RWPE1 (cell line): ENCODE data around the gene IFITM10.
"Not testable (repeated sequence)": the region's sequence is repeated elsewhere in the genome, so short reads cannot be mapped to it uniquely, and the experiment has no call there.

Experiments
- CTCF ChIA-PET: fragments of 350-600 bp; sonication (Branson Sonifier 250); formaldehyde crosslinking; extraction: SDS; loops from one replicate; lab custom pipeline; 2021; lab: Yijun Ruan, JAX
- POLR2A ChIA-PET: fragments of 400-600 bp; formaldehyde crosslinking; extraction: SDS; loops from one replicate; lab custom pipeline; 2020; ENCODE audit warnings: antibody characterized with exemption; ENCODE audit not compliant: low non-redundant PET; lab: Yijun Ruan, JAX
- DNase-seq: peaks from one replicate; pipeline ENCODE4 v3.0.0; 2012; ENCODE audit warnings: low spot score
- H3K27ac ChIP-seq: fragments of 450-650 bp; 2 replicates; pipeline ENCODE4 v1.5.1; 2017
- CTCF ChIP-seq: fragments of 450-650 bp; conservative IDR thresholded peaks from 2 replicates; pipeline ENCODE4 v1.5.1; 2017; ENCODE audit warnings: low read depth, mild to moderate bottlenecking

IFITM10 gene

DNA sequence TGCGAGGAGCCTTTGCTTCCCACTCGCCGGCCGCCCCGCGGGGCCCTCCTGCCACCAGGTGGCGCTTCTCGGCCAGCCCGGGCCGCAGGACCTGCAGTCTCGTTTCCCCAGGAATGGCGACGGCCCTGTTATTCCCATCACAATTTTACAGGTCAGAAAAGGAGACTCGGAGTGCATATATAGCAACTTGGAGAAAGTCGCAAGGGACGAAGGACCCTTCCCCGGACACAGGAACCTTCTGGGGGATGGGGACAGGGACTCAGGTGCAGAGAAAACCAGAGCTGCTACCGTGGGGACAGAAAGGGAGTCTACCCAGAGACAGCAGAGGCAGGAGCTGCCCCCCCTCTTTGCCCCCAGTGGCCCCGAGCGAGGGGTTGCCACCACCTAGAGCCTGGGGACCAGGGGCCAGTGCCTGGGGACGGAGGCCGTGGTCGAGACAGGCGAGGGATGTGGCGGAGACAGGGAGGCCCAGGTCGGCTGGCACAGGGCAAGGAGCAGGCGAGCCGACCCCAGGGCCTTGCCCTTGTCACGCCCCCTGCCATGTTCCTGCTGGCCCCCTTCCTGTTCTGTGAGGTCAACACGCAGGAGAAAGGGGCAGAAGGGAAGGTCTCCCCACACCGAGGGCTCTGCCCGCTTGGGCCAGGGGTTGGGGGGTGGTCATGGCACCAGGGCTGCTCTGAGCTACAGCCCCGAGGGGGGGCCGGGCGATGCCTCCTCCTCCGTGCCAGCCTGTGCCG is 56.9 kb downstream of the IFITM10 start:
- TF ChIP-seq CTCF: peak; percentile 91
- peak; percentile 79 for DNase-seq
- POLR2A ChIA-PET: interaction anchor here (0.6 kb wide), 1 partner anchor 17 kb away, joined by 3 read pairs; no protein-coding TSS in a partner anchor
- H3K27ac ChIP-seq: peak overlapping the region; percentile 76
- CTCF ChIA-PET: interaction anchor here (0.5 to 5.4 kb wide), 60 partner anchors 11 to 1480 kb away, joined by 3 to 85 read pairs (median 4); partner anchors contain the start of genes IFITM10, SYT8 and TNNT3

DNA sequence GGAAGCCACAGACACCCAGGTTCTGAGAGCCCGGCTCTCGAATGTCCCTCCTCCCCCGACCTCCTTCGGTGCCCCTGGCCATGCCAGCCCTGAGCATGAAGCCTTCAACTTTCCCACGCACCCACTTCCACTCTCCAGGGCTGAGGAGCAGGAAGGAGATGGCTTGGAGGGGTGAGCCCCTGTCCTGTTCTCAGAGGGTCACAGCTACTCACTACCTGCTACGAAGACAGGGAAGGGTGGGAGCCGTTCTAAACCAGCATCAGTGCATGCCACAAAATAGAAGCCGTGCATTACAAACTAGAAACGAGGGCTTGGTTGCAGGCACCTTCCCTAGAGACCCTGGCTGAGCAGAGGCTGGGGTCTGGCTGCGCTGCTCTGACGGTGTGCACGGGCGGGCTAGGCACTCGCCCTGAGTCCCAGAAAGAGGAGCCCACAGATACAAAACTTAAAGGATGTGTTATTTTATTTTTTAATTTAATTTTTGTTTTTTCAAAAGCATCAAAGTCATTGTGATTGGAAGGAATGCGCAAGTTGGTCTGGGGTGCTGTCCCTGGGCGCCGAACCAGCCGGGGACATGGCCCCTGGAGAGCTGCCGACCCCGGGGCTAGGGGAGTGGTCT is 57.6 kb downstream of the IFITM10 start:
- DNase-seq: no peak
- ChIA-PET POLR2A (no interaction called here), CTCF (interaction anchor here (0.5 to 5.4 kb wide), 23 partner anchors 10 to 465 kb away, joined by 3 to 85 read pairs (median 5); partner anchors contain the start of genes IFITM10, SYT8 and TNNT3)
- TF ChIP-seq CTCF: no peak
- peak overlapping the region; percentile 76 for H3K27ac ChIP-seq

- POLR2A ChIA-PET: no interaction called here
- TF ChIP-seq CTCF: no peak
- no peak for DNase-seq
- H3K27ac ChIP-seq: 0 out of 2 replicates have a peak overlapping the region, but pooled peaks have one; percentile 76
- CTCF ChIA-PET: interaction anchor here (0.5 to 5.4 kb wide), 10 partner anchors 20 to 464 kb away, joined by 3 to 85 read pairs (median 5); partner anchors contain the start of gene SYT8
Measured at GRCh38 chr11:1691878-1692707, 58.3 kb downstream of the IFITM10 start.

DNA sequence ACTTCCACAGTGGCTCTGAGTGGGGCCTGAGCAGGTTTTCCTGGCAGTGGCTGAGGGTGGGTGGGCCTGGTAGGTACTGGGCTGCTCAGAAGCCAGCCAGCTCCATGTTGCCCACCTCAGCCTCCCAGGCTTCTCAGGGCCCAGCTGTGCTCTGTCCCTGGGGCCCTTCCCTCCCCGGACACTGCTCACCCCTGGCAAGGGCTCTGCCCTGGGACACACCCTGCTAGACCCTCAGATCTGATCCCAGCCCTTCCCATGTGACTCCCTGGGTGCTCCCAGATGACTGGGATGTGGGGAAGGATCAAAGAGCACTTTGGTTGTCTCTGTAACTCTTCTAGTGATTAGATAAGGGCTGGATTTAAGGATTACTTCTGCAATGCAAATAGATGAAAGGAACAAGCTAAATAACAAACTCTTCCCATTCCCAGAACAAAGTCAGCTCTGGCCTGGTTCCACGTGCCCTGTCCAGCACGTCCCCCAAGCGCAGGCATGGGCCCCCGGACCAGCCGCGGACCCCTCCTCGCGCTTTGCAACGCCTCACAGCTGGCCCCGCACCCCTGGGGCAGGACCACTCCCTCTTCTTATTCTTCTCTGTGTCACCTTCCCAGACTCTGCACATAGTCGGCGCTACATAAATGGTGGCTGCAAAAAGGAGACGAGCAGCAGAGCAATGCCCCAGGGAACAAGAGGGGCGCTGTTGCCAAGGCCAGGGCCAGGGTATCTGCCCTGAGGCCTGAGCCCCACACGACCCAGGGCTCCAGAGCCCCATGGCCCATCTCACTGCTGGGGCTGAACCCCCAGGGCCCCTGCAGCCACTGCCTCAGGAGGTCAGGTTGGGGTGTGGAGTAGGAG is 59.1 kb downstream of the IFITM10 start:
- DNase-seq: no peak
- no peak for TF ChIP-seq CTCF
- POLR2A ChIA-PET: interaction anchor here (0.6 kb wide), 1 partner anchor 49 kb away, joined by 4 read pairs; no protein-coding TSS in a partner anchor
- CTCF ChIA-PET: interaction anchor here (0.5 to 5.4 kb wide), 3 partner anchors 39 to 461 kb away, joined by 5 to 85 read pairs (median 62); partner anchors contain the start of gene SYT8
- H3K27ac ChIP-seq: no peak overlapping the region

- CTCF ChIA-PET: interaction anchor here (4.8 to 5.4 kb wide), 2 partner anchors 38 to 142 kb away, joined by 62 to 85 read pairs; partner anchors contain the start of gene SYT8
Measured at GRCh38 chr11:1690167-1691025, 60.0 kb downstream of the IFITM10 start.

DNA sequence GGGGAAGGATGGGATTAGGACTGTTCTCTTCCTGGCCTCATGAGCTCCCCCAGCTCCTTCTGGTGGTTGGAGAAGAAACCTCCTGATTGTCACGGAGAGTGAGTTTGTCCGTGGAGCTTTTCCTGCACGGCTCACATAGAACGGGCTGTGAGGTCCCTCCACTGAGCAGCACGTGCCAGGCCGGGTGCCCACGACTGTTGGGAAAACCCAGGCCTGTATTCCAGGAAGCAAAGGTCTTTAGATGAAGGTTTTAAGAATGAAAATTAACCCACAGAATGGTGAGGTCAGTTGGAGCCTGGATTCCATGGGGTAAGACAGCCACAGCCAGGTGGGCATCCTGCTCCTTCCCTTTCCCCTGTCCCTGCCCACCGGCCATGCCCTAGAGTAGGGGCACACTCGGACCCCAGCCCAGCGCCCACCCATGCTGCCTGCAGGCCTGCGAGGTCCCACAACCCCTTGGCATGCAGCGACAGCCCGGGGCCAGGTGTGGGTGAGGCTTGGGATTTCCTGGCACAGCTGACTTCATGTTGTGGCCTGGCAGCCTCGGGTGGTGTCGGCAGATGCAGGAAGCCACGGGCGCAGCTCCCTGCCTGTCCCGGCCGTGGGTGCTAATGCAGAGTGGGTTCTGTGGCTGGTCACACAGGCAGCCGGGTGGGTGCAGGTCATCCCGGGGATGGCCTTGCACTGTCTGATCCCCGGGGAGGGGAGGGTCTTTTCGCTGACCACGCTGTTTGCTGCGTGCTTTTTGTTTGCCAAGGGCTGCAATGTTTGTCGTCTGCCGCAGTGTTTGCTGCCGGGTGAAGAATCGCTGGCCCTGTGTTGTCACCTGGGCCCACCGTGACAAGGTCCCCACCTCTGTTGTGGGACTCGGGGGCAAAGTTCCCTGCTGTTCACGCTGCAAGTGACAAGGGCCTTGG is 60.9 kb downstream of the IFITM10 start:
- H3K27ac ChIP-seq, POLR2A ChIA-PET, DNase-seq, CTCF ChIA-PET: not testable (repeated sequence)

More at GRCh38 chr11:1690167-1691025, 60.0 kb downstream of the IFITM10 start:
- POLR2A ChIA-PET: interaction anchor here (0.6 kb wide), 1 partner anchor 48 kb away, joined by 4 read pairs; no protein-coding TSS in a partner anchor
- no peak overlapping the region for H3K27ac ChIP-seq
- DNase-seq: no peak
- no peak for TF ChIP-seq CTCF

DNA sequence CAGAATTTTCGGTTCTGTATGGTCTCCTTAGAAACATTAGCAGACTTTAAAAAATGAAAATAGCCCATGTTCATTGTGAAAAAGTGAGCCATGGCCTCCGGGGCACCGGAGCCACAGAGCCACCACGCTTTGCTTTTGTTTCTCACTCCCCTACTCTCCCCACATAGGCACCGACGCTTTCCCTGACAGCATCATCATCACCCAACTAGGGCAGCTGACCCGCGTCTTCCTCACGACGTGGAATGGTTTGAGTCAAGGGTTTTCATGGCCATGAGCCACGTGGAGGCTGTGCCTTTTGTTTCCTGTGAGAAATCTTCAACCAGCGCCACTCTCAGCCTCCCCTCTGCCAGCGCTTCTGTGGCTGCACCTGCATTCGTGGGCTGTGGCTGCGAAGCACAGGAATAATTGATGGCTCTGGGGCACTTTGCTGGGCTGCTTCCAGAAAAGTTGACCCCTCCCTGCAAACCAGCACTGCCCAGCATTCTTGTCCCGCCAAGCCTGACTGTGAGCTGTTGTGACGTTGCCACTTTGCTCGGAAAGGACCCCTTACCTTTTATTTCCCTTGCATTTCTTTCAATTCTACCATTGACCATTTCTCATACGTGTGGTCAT is 62.0 kb downstream of the IFITM10 start:
- DNase-seq, POLR2A ChIA-PET, CTCF ChIA-PET, H3K27ac ChIP-seq: not testable (repeated sequence)
